Stomach smooth muscle (tissue), 2 donors: Measurements from ENCODE around the gene APOL4.
"Not testable (repeated sequence)": the region's sequence is repeated elsewhere in the genome, so short reads cannot be mapped to it uniquely, and the experiment has no call there.

Experiments
- H3K27ac ChIP-seq: one replicate; pipeline ENCODE4 v1.7.0; 2013; ENCODE audit warnings: mild to moderate bottlenecking, low read length, inconsistent platforms
- H3K27me3 ChIP-seq, 2 donors: one replicate each; pipeline ENCODE4 v1.7.0; 2013; ENCODE audit warnings: low read length in 2 of 2; ENCODE audit not compliant: insufficient read depth in 2 of 2, control insufficient read depth in 1 of 2
- H3K36me3 ChIP-seq, 2 donors: one replicate each; pipeline ENCODE4 v1.7.0; 2013; ENCODE audit warnings: low read length in 2 of 2; ENCODE audit not compliant: control insufficient read depth in 2 of 2, insufficient read depth in 2 of 2
- H3K4me1 ChIP-seq: one replicate; pipeline ENCODE4 v1.7.0; 2013; ENCODE audit warnings: low read length; ENCODE audit not compliant: control insufficient read depth, insufficient read depth
- H3K4me3 ChIP-seq, 2 donors: one replicate each; pipeline ENCODE4 v1.7.0; 2013; ENCODE audit warnings: low read length in 2 of 2
- H3K9ac ChIP-seq, 2 donors: one replicate each; pipeline ENCODE4 v1.7.0; 2013; ENCODE audit warnings: low read length in 2 of 2, mild to moderate bottlenecking in 1 of 2
- H3K9me3 ChIP-seq, 2 donors: one replicate each; pipeline ENCODE4 v1.7.0; 2013; ENCODE audit warnings: low read length in 2 of 2; ENCODE audit not compliant: control insufficient read depth in 2 of 2
- donor health status: healthy.
- donor health status: Pancreatic carcinoma.

Gene APOL4

GRCh38 chr22:36239150-36239400, 37.5 kb upstream of the APOL4 start:
- Histone ChIP-seq H3K36me3 (peaks cover 0 to 6% of the 10 kb centered on the region in 2 donors), H3K9me3 (no peaks in the 10 kb centered on the region), H3K27ac (peak overlapping the region; percentile 86), H3K9ac (peak overlapping the region; percentile 69 to 91), H3K4me3 (peak overlapping the region; percentile 78 to 91), H3K4me1 (peaks cover 54% of the 10 kb centered on the region), H3K27me3 (no peaks in the 10 kb centered on the region)

- H3K36me3 ChIP-seq, result peaks cover 0 to 6% of the 10 kb centered on the region in 2 donors
- H3K9me3 ChIP-seq, result no peaks in the 10 kb centered on the region
- no peaks in the 10 kb centered on the region for H3K27me3 ChIP-seq
- peaks cover 48% of the 10 kb centered on the region for H3K4me1 ChIP-seq
- peak overlapping the region; percentile 78 to 91 for H3K4me3 ChIP-seq
- H3K9ac ChIP-seq, result peak overlapping the region; percentile 69 to 91
- H3K27ac ChIP-seq, result peak overlapping the region; percentile 86
Observed at GRCh38 chr22:36238373-36239149, 37.0 kb upstream of the APOL4 start.

- Histone ChIP-seq H3K27me3 (no peaks in the 10 kb centered on the region), H3K9me3 (no peaks in the 10 kb centered on the region), H3K27ac (peak overlapping the region; percentile 86), H3K4me3 (peak overlapping the region; percentile 78 to 91), H3K36me3 (peaks cover 4 to 15% of the 10 kb centered on the region in 2 donors), H3K4me1 (peaks cover 44% of the 10 kb centered on the region), H3K9ac (peak overlapping the region; percentile 36 to 69)
Observed at GRCh38 chr22:36237462-36238372, 36.1 kb upstream of the APOL4 start.

DNA sequence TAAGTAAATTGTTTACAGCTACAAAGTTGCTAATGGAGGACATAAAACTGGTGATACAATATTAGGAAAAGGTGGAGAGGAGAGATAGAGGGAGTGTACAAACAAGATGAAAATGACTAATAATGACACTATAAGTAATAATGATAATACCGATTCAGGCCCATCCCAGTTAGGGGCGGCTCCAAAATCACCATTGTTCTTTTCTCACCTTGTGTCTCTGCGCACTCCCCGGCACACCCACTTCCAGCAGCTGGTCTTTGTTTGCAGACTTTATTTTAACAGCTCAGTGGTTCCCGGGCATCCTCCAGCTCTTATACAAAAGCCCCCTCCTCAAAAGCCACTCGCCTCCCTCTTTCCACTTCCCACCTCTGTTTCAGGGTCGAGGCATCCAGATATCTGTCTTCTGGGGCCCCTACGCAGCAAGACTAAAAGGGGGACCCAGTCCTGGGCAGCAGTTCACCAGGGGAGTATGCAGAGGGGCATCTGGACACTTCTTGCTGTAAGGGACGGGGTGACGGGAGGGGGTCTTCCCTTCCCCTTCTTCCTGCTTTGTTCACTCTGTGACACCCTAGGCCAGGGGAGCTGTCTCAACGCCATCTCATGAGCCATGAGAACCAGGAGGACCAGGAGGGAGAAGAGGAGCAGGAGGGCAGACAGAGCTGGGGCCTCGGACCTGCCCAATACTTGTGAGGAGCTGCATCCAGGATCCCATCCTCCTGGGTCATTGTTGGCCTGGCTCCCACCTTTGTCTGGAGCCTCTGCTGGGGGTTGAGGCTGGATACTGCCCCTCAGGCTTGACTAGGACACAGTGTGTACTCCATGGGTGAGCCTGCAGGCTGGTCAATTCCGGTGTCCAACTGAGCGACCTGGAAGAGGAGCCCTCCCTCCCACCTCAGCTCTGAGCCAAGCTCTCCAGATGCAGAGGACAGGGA, 35.0 kb upstream of the APOL4 start:
- Histone ChIP-seq H3K27me3 (no peaks in the 10 kb centered on the region), H3K4me3 (peak overlapping the region; percentile 78 to 91), H3K36me3 (peaks cover 7 to 22% of the 10 kb centered on the region in 2 donors), H3K27ac (no peak overlapping the region), H3K9ac (peak overlapping the region in 1 of 2 donors; percentile 36), H3K4me1 (peaks cover 44% of the 10 kb centered on the region), H3K9me3 (no peaks in the 10 kb centered on the region)

- H3K27me3 ChIP-seq, result no peaks in the 10 kb centered on the region
- H3K4me1 ChIP-seq, result peaks cover 44% of the 10 kb centered on the region
- H3K4me3 ChIP-seq, result no peak overlapping the region
- no peak overlapping the region for H3K9ac ChIP-seq
- H3K27ac ChIP-seq, result no peak overlapping the region
- peaks cover 11 to 31% of the 10 kb centered on the region in 2 donors for H3K36me3 ChIP-seq
- no peaks in the 10 kb centered on the region for H3K9me3 ChIP-seq
Observed at GRCh38 chr22:36235585-36235984, 34.0 kb upstream of the APOL4 start.

DNA sequence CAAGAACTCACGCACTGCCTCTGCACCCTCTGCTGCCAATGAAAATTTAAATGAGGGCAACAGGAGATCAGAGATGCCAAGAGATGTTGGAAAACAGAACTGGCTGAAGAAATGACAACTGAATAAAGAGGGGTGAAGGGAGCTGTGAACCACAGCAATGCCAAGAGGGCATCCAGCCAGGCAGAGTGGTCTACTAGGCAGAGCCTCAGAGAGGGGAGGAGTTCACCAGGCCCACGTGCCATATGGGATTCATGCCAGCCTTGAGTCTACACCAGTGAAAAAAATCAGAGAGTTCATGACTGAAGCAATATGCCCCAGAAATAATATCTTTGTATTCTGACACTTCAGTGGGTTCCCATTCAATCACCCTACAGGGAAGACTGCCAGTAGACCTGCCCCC, 33.3 kb upstream of the APOL4 start:
- Histone ChIP-seq H3K4me1 (peaks cover 42% of the 10 kb centered on the region), H3K9me3 (no peaks in the 10 kb centered on the region), H3K4me3 (no peak overlapping the region)

DNA sequence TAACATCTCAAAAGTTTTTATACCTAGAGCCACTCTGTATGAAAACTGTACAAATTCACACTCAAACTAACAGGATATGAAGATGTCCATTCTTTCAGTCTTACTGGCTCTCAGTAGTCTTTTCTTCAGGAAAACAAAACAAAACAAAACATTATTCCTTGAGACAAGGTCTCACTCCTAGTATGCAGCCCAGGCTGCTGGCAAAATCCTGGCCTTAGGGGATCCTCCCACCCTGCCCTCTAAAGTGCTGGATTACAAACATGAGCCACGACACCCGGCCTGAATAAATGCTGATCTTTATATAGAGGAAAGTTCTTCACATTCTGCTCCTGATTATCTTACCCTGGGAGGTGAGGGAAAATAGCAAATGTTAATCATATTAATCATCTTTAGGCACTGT, 32.6 kb upstream of the APOL4 start:
- no peak overlapping the region for H3K27ac ChIP-seq
- H3K4me1 ChIP-seq, result peaks cover 37% of the 10 kb centered on the region
- H3K36me3 ChIP-seq, result peaks cover 19 to 36% of the 10 kb centered on the region in 2 donors
- no peak overlapping the region for H3K4me3 ChIP-seq
- no peaks in the 10 kb centered on the region for H3K27me3 ChIP-seq
- H3K9ac ChIP-seq, result no peak overlapping the region
- H3K9me3 ChIP-seq, result no peaks in the 10 kb centered on the region

More for the DNA sequence above, 33.3 kb upstream of the APOL4 start:
- Histone ChIP-seq H3K27ac (no peak overlapping the region), H3K36me3 (peaks cover 17 to 36% of the 10 kb centered on the region in 2 donors), H3K9ac (no peak overlapping the region), H3K27me3 (no peaks in the 10 kb centered on the region)

DNA sequence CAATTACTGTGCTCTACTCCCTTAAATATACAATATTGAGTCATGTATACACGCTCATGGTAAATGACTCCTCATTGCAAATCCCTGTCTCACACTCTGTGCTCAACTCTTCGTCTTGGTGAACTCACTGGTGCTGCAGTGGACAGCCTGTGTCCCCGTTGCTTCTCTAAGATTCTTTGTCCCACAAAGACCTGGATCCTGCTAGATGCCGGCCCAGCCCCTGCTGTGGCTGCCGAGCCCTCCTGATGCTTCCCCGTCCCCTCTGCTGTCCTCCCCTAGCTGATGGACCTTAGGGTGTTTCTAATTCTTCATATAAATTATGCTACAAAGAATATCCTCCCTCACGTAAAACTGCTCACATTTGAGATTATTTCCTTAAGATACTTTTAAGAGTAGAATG, 32.2 kb upstream of the APOL4 start:
- no peak overlapping the region for H3K27ac ChIP-seq
- H3K9me3 ChIP-seq, result no peaks in the 10 kb centered on the region
- H3K4me1 ChIP-seq, result peaks cover 35% of the 10 kb centered on the region
- H3K27me3 ChIP-seq, result no peaks in the 10 kb centered on the region
- no peak overlapping the region for H3K4me3 ChIP-seq
- no peak overlapping the region for H3K9ac ChIP-seq
- peaks cover 19 to 37% of the 10 kb centered on the region in 2 donors for H3K36me3 ChIP-seq

DNA sequence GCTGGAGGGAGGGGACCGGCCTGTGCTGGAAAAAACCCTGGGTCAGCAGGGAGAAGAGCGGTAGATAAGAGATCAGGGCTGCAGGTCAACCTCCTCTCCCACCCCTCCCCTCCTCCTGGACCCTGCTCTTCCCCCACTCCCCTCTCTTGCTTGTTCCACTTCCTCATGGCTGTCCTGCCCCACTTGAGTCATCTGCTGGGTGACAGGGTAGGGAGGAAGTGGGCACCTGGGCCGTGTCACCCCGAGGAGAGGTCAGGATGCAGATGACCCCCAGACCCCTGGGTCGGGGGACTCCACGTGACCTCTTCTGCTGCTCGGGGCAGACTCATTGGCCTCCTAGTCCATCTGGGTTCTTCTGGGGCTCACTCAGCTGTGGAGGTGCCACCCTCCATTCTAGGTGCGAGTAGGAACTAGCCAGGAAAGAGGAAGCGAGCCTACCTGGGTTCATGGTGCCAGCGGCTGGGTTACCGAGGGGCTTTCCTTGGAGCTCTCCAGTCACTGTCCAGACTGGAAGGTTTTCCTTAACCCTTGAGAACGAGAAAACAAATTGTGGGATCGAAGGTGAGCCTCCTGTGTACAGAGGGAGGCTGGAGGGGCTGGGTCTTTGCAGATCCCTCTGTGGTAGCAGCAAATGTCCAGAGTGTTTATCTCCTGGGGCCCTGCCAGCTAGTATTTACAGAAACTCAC, 31.2 kb upstream of the APOL4 start:
- no peak overlapping the region for H3K4me3 ChIP-seq
- no peak overlapping the region for H3K27ac ChIP-seq
- H3K4me1 ChIP-seq, result peaks cover 27% of the 10 kb centered on the region
- H3K9ac ChIP-seq, result no peak overlapping the region
- no peaks in the 10 kb centered on the region for H3K27me3 ChIP-seq
- no peaks in the 10 kb centered on the region for H3K9me3 ChIP-seq
- peaks cover 26 to 44% of the 10 kb centered on the region in 2 donors for H3K36me3 ChIP-seq

GRCh38 chr22:36231051-36231450, 29.4 kb upstream of the APOL4 start:
- not testable (repeated sequence) for H3K4me3 ChIP-seq, H3K27ac ChIP-seq, H3K27me3 ChIP-seq, H3K9me3 ChIP-seq, H3K9ac ChIP-seq
- Histone ChIP-seq H3K4me1 (peaks cover 12% of the 10 kb centered on the region), H3K36me3 (peaks cover 35 to 50% of the 10 kb centered on the region in 2 donors)
